CD14-positive monocyte (primary cell): ENCODE results near the gene CDH2. TPM values are rescaled to one million over a fixed set of nuclear protein-coding genes. Genes with fewer than 3 reads are reported as not detected.

Experiments
- DNase-seq, 3 donors: peaks; one replicate each; pipeline ENCODE4 v3.0.0-alpha.2; 2011 to 2022
- H2AFZ ChIP-seq: 2 replicates; pipeline ENCODE4 v1.6.0; 2012; ENCODE audit warnings: mild to moderate bottlenecking, low read depth, low read length, inconsistent platforms; ENCODE audit not compliant: insufficient read depth, poor library complexity, severe bottlenecking
- H3K27ac ChIP-seq, 2 donors: 1 replicate in 1 of 2; 2 replicates in 1 of 2; pipeline ENCODE4 v1.5.1; 2012 to 2013; ENCODE audit warnings: low read length in 2 of 2, control low read depth in 1 of 2, inconsistent platforms in 1 of 2, low read depth in 1 of 2, mild to moderate bottlenecking in 1 of 2
- H3K27me3 ChIP-seq, 2 donors: one replicate each; pipeline versions ENCODE4 v1.6.0 to v1.6.1; 2011 to 2013; ENCODE audit warnings: low read length in 2 of 2; ENCODE audit not compliant: control insufficient read depth in 2 of 2, insufficient read depth in 2 of 2
- H3K36me3 ChIP-seq, 2 donors: replicated peaks in 1 of 2; 1 replicate in 1 of 2; 2 replicates in 1 of 2; pipeline versions ENCODE4 v1.5.1 to v1.6.1; 2012 to 2013; ENCODE audit warnings: low read length in 2 of 2, control low read depth in 1 of 2, inconsistent platforms in 1 of 2, mild to moderate bottlenecking in 1 of 2; ENCODE audit not compliant: insufficient read depth in 2 of 2, control insufficient read depth in 1 of 2
- H3K4me1 ChIP-seq, 2 donors: 1 replicate in 1 of 2; 2 replicates in 1 of 2; pipeline versions ENCODE4 v1.5.1 to v1.6.1; 2012 to 2013; ENCODE audit warnings: low read length in 2 of 2, control low read depth in 1 of 2, inconsistent platforms in 1 of 2, mild to moderate bottlenecking in 1 of 2, moderate library complexity in 1 of 2; ENCODE audit not compliant: insufficient read depth in 2 of 2, control insufficient read depth in 1 of 2
- H3K4me2 ChIP-seq: replicated peaks from 2 replicates; pipeline ENCODE3; 2012; ENCODE audit warnings: low read length, moderate library complexity, mild to moderate bottlenecking; ENCODE audit not compliant: poor library complexity, severe bottlenecking; ENCODE audit errors: extremely low read depth
- H3K4me3 ChIP-seq, 3 experiments: fragments of 200-600 bp in 1 of 3; sonication (generic) in 1 of 3; replicated peaks in 1 of 3; 1 replicate in 2 of 3; 2 replicates in 1 of 3; pipeline ENCODE4 v1.5.1; 2011 to 2013; ENCODE audit warnings: low read length in 3 of 3, mild to moderate bottlenecking in 3 of 3, control low read depth in 2 of 3, low read depth in 2 of 3, inconsistent platforms in 1 of 3, moderate library complexity in 1 of 3
- H3K79me2 ChIP-seq: 2 replicates; pipeline ENCODE4 v1.6.0; 2012; ENCODE audit warnings: mild to moderate bottlenecking, control low read depth, inconsistent platforms, low read length, moderate library complexity; ENCODE audit not compliant: insufficient read depth
- H3K9ac ChIP-seq: 2 replicates; pipeline ENCODE4 v1.6.0; 2017; ENCODE audit warnings: low read length, mild to moderate bottlenecking; ENCODE audit not compliant: insufficient read depth, poor library complexity, severe bottlenecking
- H3K9me3 ChIP-seq, 2 donors: replicated peaks in 1 of 2; 1 replicate in 1 of 2; 2 replicates in 1 of 2; pipeline versions ENCODE4 v1.5.1 to v1.6.1; 2012 to 2013; ENCODE audit warnings: low read length in 2 of 2, control low read depth in 1 of 2; ENCODE audit not compliant: control insufficient read depth in 1 of 2, insufficient read depth in 1 of 2
- H4K20me1 ChIP-seq: 2 replicates; pipeline ENCODE4 v1.6.0; 2012; ENCODE audit warnings: mild to moderate bottlenecking, low read length, control low read depth, moderate library complexity; ENCODE audit not compliant: insufficient read depth
- H3K27ac Mint-ChIP-seq, 7 donors: one replicate each; pipeline ENCODE4 v1.8.0; 2020; ENCODE audit warnings: mild to moderate bottlenecking in 7 of 7, mixed read lengths in 7 of 7, moderate library complexity in 6 of 7, inconsistent platforms in 2 of 7
- H3K27me3 Mint-ChIP-seq, 3 donors: one replicate each; pipeline ENCODE4 v1.8.0; 2021 to 2022; ENCODE audit warnings: low read depth in 3 of 3, mild to moderate bottlenecking in 3 of 3, mixed read lengths in 3 of 3, moderate library complexity in 3 of 3, inconsistent platforms in 1 of 3
- H3K36me3 Mint-ChIP-seq, 2 donors: one replicate each; pipeline ENCODE4 v1.8.0; 2020; ENCODE audit warnings: mixed read lengths in 2 of 2, inconsistent platforms in 1 of 2, mild to moderate bottlenecking in 1 of 2
- H3K4me1 Mint-ChIP-seq: one replicate; pipeline ENCODE4 v1.8.0; 2020; ENCODE audit warnings: mild to moderate bottlenecking, mixed read lengths
- H3K4me3 Mint-ChIP-seq, 2 donors: one replicate each; pipeline ENCODE4 v1.8.0; 2020; ENCODE audit warnings: mild to moderate bottlenecking in 2 of 2, mixed read lengths in 2 of 2, moderate library complexity in 1 of 2
- H3K9me3 Mint-ChIP-seq, 7 donors: one replicate each; pipeline ENCODE4 v1.8.0; 2020 to 2022; ENCODE audit warnings: mixed read lengths in 7 of 7, mild to moderate bottlenecking in 6 of 7, moderate library complexity in 6 of 7, inconsistent platforms in 2 of 7
- CTCF ChIP-seq: fragments of 200-600 bp; IDR thresholded peaks from one replicate; pipeline ENCODE4 v1.8.0; 2022; ENCODE audit warnings: antibody characterized with exemption, mild to moderate bottlenecking
- WGBS: methylation state at CpG from one replicate; pipeline ENCODE4 v1.1.5; 2013; ENCODE audit warnings: missing lambda C conversion rate; ENCODE audit not compliant: insufficient coverage; 5-methylcytosine and 5-hydroxymethylcytosine counted together
- intact Hi-C, 2 donors: fragments of 100-400 bp; cut with micrococcal nuclease; formaldehyde crosslinking; loops; one replicate each; pipeline versions ENCODE4 v1.15.0 to v1.15.1; 2023
- polyA plus RNA-seq, 3 donors: library from polyadenylated mRNA; depleted of rRNA in 1 of 3; unstranded in 2 of 3; stranded (reverse) in 1 of 3; fragments of 300-500 nt in 2 of 3; fragments of >200 nt in 1 of 3; fragmentation: Illumina TruSeq in 2 of 3; gene quantifications; 1 replicate in 2 of 3; 2 replicates in 1 of 3; pipeline ENCODE4 v1.2.3, GENCODE V29; 2012 to 2021

CDH2 gene
- polyA plus RNA-seq, 3 donors, result 0.03 to 0.32 (median 0.08) TPM

GRCh38 chr18:28204154-28204553, 27.2 kb upstream of the CDH2 start:
- H3K27me3 ChIP-seq, result no peaks in the 10 kb centered on the region
- WGBS, result no CpG with 5 or more reads among the region's 1 CpG
- Mint-ChIP-seq H3K36me3 (no peaks in the 10 kb centered on the region), H3K27me3 (peaks cover 4 to 6% (median 5%) of the 10 kb centered on the region in 3 donors), H3K4me1 (peaks cover 8% of the 10 kb centered on the region), H3K9me3 (peaks cover 0 to 5% (median 3%) of the 10 kb centered on the region in 7 donors), H3K4me3 (no peak overlapping the region), H3K27ac (no peak overlapping the region)
- H2AFZ ChIP-seq, result no peak overlapping the region
- H3K4me3 ChIP-seq, result no peak overlapping the region
- H3K79me2 ChIP-seq, result no peaks in the 10 kb centered on the region
- no peak for TF ChIP-seq CTCF
- no peak overlapping the region for H3K9ac ChIP-seq
- DNase-seq, result no peak
- H4K20me1 ChIP-seq, result no peaks in the 10 kb centered on the region
- H3K36me3 ChIP-seq, result no peaks in the 10 kb centered on the region
- H3K27ac ChIP-seq, result no peak overlapping the region
- H3K4me2 ChIP-seq, result no peak overlapping the region
- intact Hi-C loops, result no loop called here
- H3K4me1 ChIP-seq, result no peaks in the 10 kb centered on the region
- no peaks in the 10 kb centered on the region for H3K9me3 ChIP-seq

- intact Hi-C loops, result no loop called here
- Histone ChIP-seq H3K27ac (no peak overlapping the region), H3K4me3 (no peak overlapping the region), H3K27me3 (no peaks in the 10 kb centered on the region), H3K4me2 (no peak overlapping the region), H2AFZ (no peak overlapping the region), H4K20me1 (no peaks in the 10 kb centered on the region), H3K9me3 (no peaks in the 10 kb centered on the region), H3K9ac (no peak overlapping the region), H3K4me1 (no peaks in the 10 kb centered on the region), H3K79me2 (no peaks in the 10 kb centered on the region), H3K36me3 (no peaks in the 10 kb centered on the region)
- no peaks in the 10 kb centered on the region for H3K36me3 Mint-ChIP-seq
- no CpG with 5 or more reads among the region's 4 CpGs for WGBS
- no peak for DNase-seq
- no peaks in the 10 kb centered on the region for H3K4me1 Mint-ChIP-seq
- H3K9me3 Mint-ChIP-seq, result peaks cover 0 to 3% (median 0%) of the 10 kb centered on the region in 7 donors
- H3K4me3 Mint-ChIP-seq, result no peak overlapping the region
- H3K27ac Mint-ChIP-seq, result peak overlapping the region in 1 of 7 donors; percentile 22
- peaks cover 0 to 5% (median 3%) of the 10 kb centered on the region in 3 donors for H3K27me3 Mint-ChIP-seq
- no peak for TF ChIP-seq CTCF
Measured at GRCh38 chr18:28201056-28201455, 24.1 kb upstream of the CDH2 start.
